Gastroesophageal sphincter (tissue), 3 donors: Measurements from ENCODE around the gene MARCKS.

Experiments
- CTCF ChIP-seq, 4 experiments: fragments of 200-600 bp in 2 of 4; fragments of 450-650 bp in 2 of 4; sonication (generic) in 1 of 4; IDR thresholded peaks; one replicate each; pipeline ENCODE4 v1.5.1; 2017 to 2019; ENCODE audit warnings: antibody characterized with exemption in 4 of 4, mild to moderate bottlenecking in 2 of 4, moderate library complexity in 2 of 4
- EP300 ChIP-seq: sonication (generic); formaldehyde crosslinking; IDR thresholded peaks from one replicate; pipeline ENCODE4 v1.6.1; 2017; ENCODE audit warnings: antibody characterized with exemption, mild to moderate bottlenecking
- POLR2A ChIP-seq, 2 donors: fragments of 450-650 bp; IDR thresholded peaks; one replicate each; pipeline ENCODE4 v1.6.1; 2017; ENCODE audit warnings: antibody characterized with exemption in 2 of 2, mild to moderate bottlenecking in 2 of 2, moderate library complexity in 1 of 2
- POLR2AphosphoS5 ChIP-seq: sonication (generic); formaldehyde crosslinking; IDR thresholded peaks from one replicate; pipeline ENCODE4 v1.6.1; 2017; ENCODE audit warnings: antibody characterized with exemption

DNA sequence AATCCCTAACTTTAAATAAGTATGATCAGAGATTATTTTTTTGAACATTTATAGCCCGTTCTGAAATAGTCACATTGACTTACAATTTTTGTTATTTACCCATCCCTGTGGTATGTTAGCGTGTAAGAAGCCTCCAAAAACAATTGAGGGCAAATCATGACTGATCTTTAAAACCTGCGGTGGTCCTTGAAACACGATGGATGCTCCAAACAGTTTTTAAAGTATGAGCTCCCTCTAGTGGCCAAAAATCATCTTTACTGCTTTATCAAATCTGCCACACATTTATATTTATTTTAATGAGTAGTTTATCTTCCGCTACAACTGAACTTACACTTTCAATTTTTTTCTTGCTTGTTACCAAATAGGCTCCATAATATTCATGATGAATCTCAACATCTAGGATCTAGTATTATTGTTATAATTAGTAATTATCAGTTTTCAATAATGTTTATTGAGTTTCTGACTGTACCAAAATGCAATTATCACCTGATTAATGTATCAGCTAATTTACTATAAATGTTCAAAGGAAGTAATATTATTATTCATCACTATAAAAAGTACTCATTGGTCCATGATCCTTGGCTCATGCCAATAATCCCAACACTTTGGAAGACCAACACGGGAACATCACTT lies 52.2 kb downstream of the MARCKS start:
- peak; percentile 70 to 79 (median 72) for TF ChIP-seq CTCF (IDR thresholded peaks at IDR 0.05)
- TF ChIP-seq POLR2A (IDR thresholded peaks at IDR 0.05): no peak
- no peak for TF ChIP-seq POLR2AphosphoS5
- no peak for TF ChIP-seq EP300
